Uterus (tissue), 2 donors: ENCODE results near the gene CCDC54.

Experiments used
- CTCF ChIP-seq, 4 experiments: fragments of 200-600 bp in 2 of 4; fragments of 450-650 bp in 2 of 4; sonication (generic) in 2 of 4; IDR thresholded peaks; one replicate each; pipeline ENCODE4 v1.5.1; 2016 to 2019; ENCODE audit warnings: antibody characterized with exemption in 4 of 4, mild to moderate bottlenecking in 2 of 4, moderate library complexity in 1 of 4
- POLR2A ChIP-seq, 2 donors: fragments of 450-650 bp; IDR thresholded peaks; one replicate each; pipeline ENCODE4 v1.6.1; 2016; ENCODE audit warnings: antibody characterized with exemption in 2 of 2, mild to moderate bottlenecking in 1 of 2, moderate library complexity in 1 of 2

DNA sequence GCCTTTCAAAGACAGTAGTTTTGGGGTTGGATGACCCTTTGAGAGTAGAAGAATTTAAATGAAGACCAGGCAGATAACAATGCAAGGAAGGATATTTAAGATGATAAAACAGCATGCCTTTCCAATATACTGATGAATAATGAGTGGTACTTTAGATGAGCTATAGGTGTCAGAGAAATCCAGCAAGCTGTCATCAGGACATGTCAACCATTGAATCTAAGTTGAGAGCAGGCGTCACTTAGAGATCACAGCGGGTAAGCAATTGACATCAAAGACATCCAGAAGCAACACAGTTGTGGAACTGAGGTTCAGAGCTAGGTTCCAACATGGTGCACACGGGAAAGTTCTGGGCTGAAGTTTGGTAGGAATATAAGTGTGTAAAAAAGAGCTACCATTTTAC is 25.0 kb downstream of the CCDC54 start:
- TF ChIP-seq POLR2A (IDR thresholded peaks at IDR 0.05) (no peak), CTCF (IDR thresholded peaks at IDR 0.05) (no peak)
